Smooth muscle cell (in vitro differentiated cells): Measurements from ENCODE around the gene TTC9. TPM values are rescaled to one million over a fixed set of nuclear protein-coding genes. Genes with fewer than 3 reads are reported as not detected.

Experiments
- DNase-seq: peaks from one replicate; lab custom pipeline; 2025; ENCODE audit not compliant: unreplicated experiment; lab: John Stamatoyannopoulos, UW
- H2AFZ ChIP-seq: fragments of 200-600 bp; sonication (generic); 2 replicates; pipeline ENCODE4 v1.6.0; 2016; ENCODE audit warnings: antibody characterized with exemption, low read depth, mild to moderate bottlenecking
- H3F3A ChIP-seq: fragments of 200-600 bp; sonication (generic); 2 replicates; pipeline ENCODE4 v1.6.0; 2017; ENCODE audit warnings: antibody characterized with exemption, low read depth
- H3K27ac ChIP-seq: fragments of 200-600 bp; sonication (generic); 2 replicates; pipeline ENCODE4 v1.5.1; 2016; ENCODE audit warnings: low read depth, mild to moderate bottlenecking
- H3K27me3 ChIP-seq: fragments of 200-600 bp; sonication (generic); 2 replicates; pipeline ENCODE4 v1.6.1; 2016; ENCODE audit warnings: low read depth, mild to moderate bottlenecking
- H3K36me3 ChIP-seq: fragments of 200-600 bp; sonication (generic); 2 replicates; pipeline ENCODE4 v1.5.1; 2016; ENCODE audit warnings: low read depth
- H3K4me1 ChIP-seq: fragments of 200-600 bp; sonication (generic); 2 replicates; pipeline ENCODE4 v1.5.1; 2016; ENCODE audit warnings: low read depth
- H3K4me2 ChIP-seq: fragments of 200-600 bp; sonication (generic); 2 replicates; pipeline ENCODE4 v1.6.0; 2016; ENCODE audit warnings: mild to moderate bottlenecking
- H3K4me3 ChIP-seq: fragments of 200-600 bp; sonication (generic); 2 replicates; pipeline ENCODE4 v1.5.1; 2016; ENCODE audit warnings: mild to moderate bottlenecking
- H3K79me2 ChIP-seq: fragments of 200-600 bp; sonication (generic); 2 replicates; pipeline ENCODE4 v1.6.0; 2016; ENCODE audit warnings: low read depth, mild to moderate bottlenecking
- H3K9ac ChIP-seq: fragments of 200-600 bp; sonication (generic); 2 replicates; pipeline ENCODE4 v1.6.0; 2016; ENCODE audit warnings: low read depth
- H3K9me3 ChIP-seq: fragments of 200-600 bp; sonication (generic); replicated peaks from 2 replicates; pipeline ENCODE4 v1.5.1; 2016; ENCODE audit warnings: low read depth
- H4K20me1 ChIP-seq: fragments of 200-600 bp; sonication (generic); 2 replicates; pipeline ENCODE4 v1.6.0; 2016; ENCODE audit warnings: low read depth
- CTCF ChIP-seq: fragments of 200-600 bp; sonication (generic); IDR thresholded peaks from 2 replicates; pipeline ENCODE4 v1.5.1; 2017; ENCODE audit warnings: borderline replicate concordance, mild to moderate bottlenecking, antibody characterized with exemption; ENCODE audit not compliant: insufficient read depth, poor library complexity, severe bottlenecking
- WGBS: methylation state at CpG from one replicate; pipeline ENCODE4 v1.1.7; 2016; ENCODE audit warnings: low lambda C conversion rate; 5-methylcytosine and 5-hydroxymethylcytosine counted together
- polyA plus RNA-seq: library from polyadenylated mRNA; unstranded; fragments of >200 nt; fragmentation: Nextera tagmentation; extraction: Ambion mirVana; gene quantifications from 2 replicates; pipeline ENCODE4 v1.2.1, GENCODE V29; 2016
- total RNA-seq: library from RNA; depleted of rRNA; stranded (reverse); fragments of >200 nt; gene quantifications from 2 replicates; pipeline ENCODE4 v1.2.3, GENCODE V29; 2014

The TTC9 gene
- total and polyA plus RNA-seq, 2 experiments from 2014 or later: 1.2 to 4.4 TPM

DNA sequence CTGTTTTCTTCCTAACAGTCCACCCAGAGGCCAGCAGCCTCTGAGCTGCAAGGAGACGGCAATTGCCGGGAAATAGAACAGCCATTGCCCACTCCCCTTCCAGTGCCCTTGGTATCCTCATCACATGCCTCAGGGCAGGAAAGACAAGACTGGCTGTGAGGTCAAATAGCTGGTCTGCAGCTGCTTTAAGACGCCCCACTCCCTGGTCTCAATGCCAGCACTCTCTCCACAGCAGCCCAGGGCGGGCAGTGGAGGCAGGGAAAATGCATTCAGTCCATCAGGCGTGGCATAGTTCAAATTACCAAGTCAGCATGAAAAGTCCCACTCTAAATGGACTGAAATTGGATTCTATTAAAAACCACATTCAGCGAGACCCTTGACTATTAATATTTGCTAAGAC is 35.6 kb downstream of the TTC9 start:
- TF ChIP-seq CTCF: no peak
- H3K27ac ChIP-seq: no peak overlapping the region
- 93% methylated on average over 6 of the region's 6 CpGs for WGBS

DNA sequence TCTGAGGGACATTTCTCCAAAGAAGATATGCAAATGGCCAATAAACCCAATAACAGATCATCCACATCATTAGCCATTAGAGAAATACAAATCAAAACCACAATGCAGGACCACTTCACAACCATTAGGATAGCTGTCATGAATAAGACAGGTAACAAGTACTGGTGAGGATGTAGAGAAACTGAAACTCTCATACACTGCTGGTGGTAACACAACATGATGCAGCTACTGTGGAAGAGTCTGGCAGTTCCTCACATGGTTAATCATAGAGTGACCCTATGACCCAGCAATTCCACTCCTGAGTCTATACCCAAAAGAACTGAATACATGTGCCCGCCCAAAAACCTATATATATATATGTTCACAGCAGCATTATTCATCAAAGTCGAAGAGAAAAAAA is 39.0 kb downstream of the TTC9 start:
- no peaks in the 10 kb centered on the region for H4K20me1 ChIP-seq
- TF ChIP-seq CTCF: no peak
- H3K4me2 ChIP-seq: no peak overlapping the region
- H3K27ac ChIP-seq: no peak overlapping the region
- H3K4me1 ChIP-seq: peaks cover 3% of the 10 kb centered on the region
- H3K4me3 ChIP-seq: no peak overlapping the region
- H3K9me3 ChIP-seq: no peaks in the 10 kb centered on the region
- DNase-seq: no peak
- H3F3A ChIP-seq: no peaks in the 10 kb centered on the region
- WGBS: 94% methylated on average over 2 of the region's 2 CpGs
- H3K9ac ChIP-seq: no peak overlapping the region
- H3K79me2 ChIP-seq: no peaks in the 10 kb centered on the region
- no peak overlapping the region for H2AFZ ChIP-seq
- no peaks in the 10 kb centered on the region for H3K36me3 ChIP-seq
- no peaks in the 10 kb centered on the region for H3K27me3 ChIP-seq

More for the DNA sequence above, 35.6 kb downstream of the TTC9 start:
- H3K36me3 ChIP-seq: no peaks in the 10 kb centered on the region
- H3K27me3 ChIP-seq: no peaks in the 10 kb centered on the region
- H3K79me2 ChIP-seq: no peaks in the 10 kb centered on the region
- H3K4me1 ChIP-seq: no peaks in the 10 kb centered on the region
- no peaks in the 10 kb centered on the region for H4K20me1 ChIP-seq
- DNase-seq: no peak
- no peak overlapping the region for H3K4me3 ChIP-seq
- no peaks in the 10 kb centered on the region for H3F3A ChIP-seq
- H3K4me2 ChIP-seq: no peak overlapping the region
- H3K9ac ChIP-seq: no peak overlapping the region
- H2AFZ ChIP-seq: no peak overlapping the region
- H3K9me3 ChIP-seq: no peaks in the 10 kb centered on the region

DNA sequence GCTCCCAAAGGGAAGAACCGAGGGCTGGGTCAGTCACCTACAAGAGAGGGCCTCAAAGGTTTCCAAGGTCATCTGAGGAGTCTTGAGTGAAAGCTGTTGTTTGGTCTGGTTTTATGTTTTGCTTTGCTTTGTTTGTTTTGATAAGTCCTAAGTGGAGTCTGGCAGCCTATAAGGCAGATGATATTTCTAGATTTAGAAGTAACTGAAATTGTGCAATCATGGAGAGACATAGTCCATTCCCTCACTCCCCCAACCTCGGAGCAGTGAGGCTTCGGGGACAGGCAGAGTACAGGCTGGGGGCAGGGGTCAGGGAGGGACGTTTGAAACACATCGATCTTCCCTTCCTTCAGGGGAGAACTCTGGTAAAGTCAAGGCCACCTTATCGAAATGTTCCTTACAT is 42.3 kb downstream of the TTC9 start:
- no peak for TF ChIP-seq CTCF
- DNase-seq: no peak
- H3F3A ChIP-seq: no peaks in the 10 kb centered on the region
- no peaks in the 10 kb centered on the region for H3K9me3 ChIP-seq
- no peak overlapping the region for H3K4me3 ChIP-seq
- no peaks in the 10 kb centered on the region for H3K27me3 ChIP-seq
- H3K27ac ChIP-seq: no peak overlapping the region
- H3K79me2 ChIP-seq: no peaks in the 10 kb centered on the region
- no peak overlapping the region for H3K9ac ChIP-seq
- H4K20me1 ChIP-seq: no peaks in the 10 kb centered on the region
- H2AFZ ChIP-seq: no peak overlapping the region
- H3K36me3 ChIP-seq: no peaks in the 10 kb centered on the region
- 76% methylated on average over 6 of the region's 6 CpGs for WGBS
- no peak overlapping the region for H3K4me2 ChIP-seq
- peaks cover 6% of the 10 kb centered on the region for H3K4me1 ChIP-seq

GRCh38 chr14:70685474-70686197 is 43.9 kb downstream of the TTC9 start:
- 86% methylated on average over 7 of the region's 7 CpGs for WGBS
- Histone ChIP-seq H3K36me3 (no peaks in the 10 kb centered on the region), H3F3A (no peaks in the 10 kb centered on the region), H4K20me1 (no peaks in the 10 kb centered on the region), H3K9me3 (no peaks in the 10 kb centered on the region), H3K27ac (no peak overlapping the region), H3K4me3 (no peak overlapping the region), H3K4me2 (no peak overlapping the region), H3K79me2 (no peaks in the 10 kb centered on the region), H3K27me3 (no peaks in the 10 kb centered on the region), H2AFZ (no peak overlapping the region), H3K4me1 (peaks cover 6% of the 10 kb centered on the region), H3K9ac (no peak overlapping the region)
- no peak for DNase-seq
- no peak for TF ChIP-seq CTCF
